SH-SY5Y (cell line): ENCODE measurements around the gene VMP1.

ENCODE experiments used
- GATA2 ChIP-seq: IDR thresholded peaks from 2 replicates; pipeline ENCODE4 v1.6.1; 2011; ENCODE audit warnings: mild to moderate bottlenecking, low read depth, low read length
- GATA3 ChIP-seq: IDR thresholded peaks from 2 replicates; pipeline ENCODE4 v1.6.1; 2011; ENCODE audit warnings: low read depth, mild to moderate bottlenecking, low read length, moderate library complexity

DNA sequence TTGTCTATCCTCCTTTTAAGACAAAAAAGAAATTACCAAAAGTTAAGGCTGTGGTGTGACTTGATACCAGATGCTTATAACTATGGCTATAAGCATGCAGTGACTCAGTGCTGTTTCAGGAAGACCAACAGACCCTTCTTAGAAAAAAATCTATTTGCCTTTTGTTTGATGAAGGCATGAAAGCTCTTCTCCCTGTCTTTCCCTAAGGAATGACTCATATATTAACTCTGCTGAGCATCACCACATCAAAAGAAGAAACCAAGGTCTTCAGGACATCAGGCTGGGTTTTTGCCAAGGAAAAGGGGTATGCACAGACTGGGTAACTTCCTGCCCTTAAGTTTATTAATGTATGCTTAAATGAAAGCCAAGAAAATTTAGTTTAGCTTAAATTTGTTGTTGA lies 47.1 kb downstream of the VMP1 start:
- TF ChIP-seq GATA2 (no peak), GATA3 (no peak)
